HG02678 (cell line): Measurements from ENCODE around the gene RASAL2.

Experiments used
- ATAC-seq: cut with Tn5 transposase; IDR thresholded peaks from one replicate; pipeline ENCODE4 v1.9.1; 2021; ENCODE audit warnings: mild to moderate bottlenecking, moderate library complexity; ENCODE audit not compliant: unreplicated experiment

RASAL2 gene

DNA sequence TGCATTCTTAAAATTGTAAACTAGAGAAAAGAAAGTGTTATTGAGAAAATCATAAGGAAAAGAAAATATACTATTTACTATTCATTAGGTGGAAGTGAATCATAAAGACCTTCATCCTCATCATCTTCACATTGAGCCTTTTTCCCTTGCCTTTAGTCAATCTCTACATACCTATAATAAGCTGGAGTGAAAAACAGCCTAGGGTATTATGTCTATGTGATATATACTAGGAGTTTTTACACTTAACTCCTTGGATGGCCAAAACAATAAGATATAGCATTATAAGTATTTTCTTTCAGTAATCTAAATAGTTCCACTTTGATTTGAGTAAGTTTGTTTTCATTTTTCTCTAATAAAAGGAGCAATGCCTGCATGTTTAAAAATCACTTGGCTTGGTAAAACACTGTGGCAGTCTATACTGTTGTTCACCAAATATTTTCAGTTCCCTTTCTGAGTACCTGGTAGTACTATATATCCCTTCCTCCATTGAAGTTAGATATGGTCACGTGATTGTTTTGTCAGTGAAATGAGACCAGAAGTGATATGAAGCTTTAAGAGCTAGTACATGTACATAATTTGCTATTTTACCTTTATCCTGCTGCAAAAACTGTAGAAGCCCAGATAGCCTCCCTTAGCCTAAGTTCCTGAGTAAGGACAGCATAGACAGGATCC, 324.5 kb downstream of the RASAL2 start:
- peak; percentile 93 for ATAC-seq

DNA sequence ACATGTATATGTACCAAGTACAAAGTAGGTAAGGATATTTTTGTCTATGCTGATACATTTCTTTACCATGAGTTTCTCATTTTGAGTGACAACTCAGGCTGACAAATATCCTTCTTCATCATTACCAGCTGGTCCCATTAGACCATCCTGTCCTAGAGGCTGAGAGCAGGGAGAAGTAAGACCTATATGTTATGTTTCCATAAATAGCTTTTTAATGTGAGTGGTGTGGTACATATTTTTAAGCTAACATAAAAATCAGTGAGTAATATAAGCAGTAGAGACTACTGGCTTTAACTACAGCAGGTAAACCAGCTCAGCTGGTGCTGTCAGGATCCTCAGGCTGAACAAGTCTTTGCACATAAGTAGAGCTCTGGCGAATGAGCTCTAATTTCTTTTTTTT, 340.5 kb downstream of the RASAL2 start:
- no peak for ATAC-seq

DNA sequence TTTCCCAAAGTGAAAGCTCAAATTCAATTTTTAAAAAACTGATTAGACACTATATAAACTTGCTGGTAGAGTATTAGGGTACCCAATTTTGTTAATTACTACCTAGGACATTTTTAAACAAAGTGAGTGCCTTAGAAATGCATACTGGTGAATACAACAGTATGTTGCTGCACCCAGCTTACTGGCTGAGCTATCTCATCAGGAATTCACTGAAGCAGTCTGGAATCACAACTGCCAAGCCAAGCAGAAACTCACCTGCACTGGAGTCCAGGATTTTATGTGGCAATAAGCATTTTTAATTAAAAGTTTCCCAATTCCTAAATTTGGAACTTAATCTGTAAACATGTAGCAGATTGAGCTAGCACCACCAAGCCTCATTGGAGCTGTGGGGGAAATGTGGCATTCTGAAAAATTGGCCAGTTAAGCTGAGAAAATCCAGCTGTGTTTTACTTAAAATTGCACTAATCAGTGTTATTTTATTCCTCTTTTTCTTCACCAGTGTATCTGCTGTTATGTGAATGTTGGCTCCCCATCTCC, 341.1 kb downstream of the RASAL2 start:
- no peak for ATAC-seq

DNA sequence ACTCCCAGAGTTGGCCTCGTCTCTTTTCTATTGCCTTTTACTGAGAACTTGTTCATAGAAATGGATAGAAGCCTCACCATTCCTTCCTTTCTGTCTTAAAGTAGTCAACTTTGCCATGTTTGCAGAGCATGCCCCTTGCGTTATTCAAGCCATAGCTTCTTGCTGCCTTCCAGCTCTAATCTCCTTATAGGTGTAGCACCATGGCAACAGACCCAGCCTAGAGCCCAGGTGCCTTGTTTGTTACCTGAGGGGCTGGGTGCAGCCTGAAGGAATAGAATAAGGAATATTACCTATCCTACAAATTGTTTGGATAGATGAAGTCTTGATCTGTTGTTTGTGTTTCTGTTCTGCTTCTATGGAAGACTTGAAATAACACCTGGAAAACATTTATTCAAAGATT, 343.0 kb downstream of the RASAL2 start:
- ATAC-seq = no peak

DNA sequence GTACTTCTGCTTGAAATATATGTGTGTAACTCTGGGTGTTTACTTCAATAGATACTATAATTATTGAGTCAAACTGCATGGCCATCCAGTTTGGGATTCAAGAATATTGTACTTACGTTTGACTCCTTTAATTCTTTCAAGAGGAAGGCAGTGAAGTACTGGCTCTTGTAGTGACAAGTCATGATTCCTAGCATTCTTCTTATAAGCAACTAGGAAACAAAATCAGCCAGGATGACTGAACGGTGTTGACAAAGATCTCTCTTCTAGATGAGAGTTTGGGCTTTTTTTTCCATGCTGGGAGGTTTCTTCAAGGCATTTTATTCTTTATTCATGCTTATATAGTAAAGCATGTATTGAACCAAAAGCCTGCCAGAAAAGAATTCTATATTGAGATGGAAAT, 344.5 kb downstream of the RASAL2 start:
- ATAC-seq = no peak

DNA sequence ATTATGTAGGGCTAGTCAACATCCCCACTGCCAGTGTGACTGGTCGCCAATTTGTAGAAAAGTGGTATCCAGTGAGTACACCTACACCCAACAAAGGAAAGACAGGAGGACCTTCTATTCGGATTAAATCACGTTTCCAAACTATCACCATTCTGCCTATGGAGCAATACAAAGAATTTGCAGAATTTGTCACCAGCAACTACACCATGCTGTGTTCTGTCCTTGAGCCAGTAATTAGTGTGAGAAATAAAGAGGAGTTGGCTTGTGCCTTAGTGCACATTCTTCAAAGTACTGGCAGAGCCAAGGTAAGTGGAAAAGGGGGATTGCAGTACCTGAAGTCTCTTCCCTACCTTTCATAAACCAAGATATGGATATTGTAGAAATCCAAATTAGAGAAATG, 349.0 kb downstream of the RASAL2 start:
- ATAC-seq = no peak

DNA sequence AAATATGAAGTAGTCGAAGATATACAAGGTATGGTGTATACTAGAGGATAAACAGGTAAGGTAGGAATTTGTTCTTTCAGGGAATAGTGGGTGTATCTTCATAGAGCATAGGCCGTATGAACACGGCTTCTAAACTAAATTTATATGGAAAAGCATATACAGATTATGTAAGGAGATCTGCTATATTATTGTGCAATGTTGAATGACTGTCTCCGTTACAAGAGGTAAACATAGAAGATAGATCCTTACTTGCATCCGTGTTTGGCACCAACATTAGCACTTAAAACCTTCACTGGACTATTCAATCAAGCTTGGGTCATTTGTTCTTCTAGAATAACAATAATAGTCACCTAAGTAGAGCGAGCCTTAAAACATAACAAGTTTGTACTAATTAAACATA, 357.0 kb downstream of the RASAL2 start:
- ATAC-seq = no peak

DNA sequence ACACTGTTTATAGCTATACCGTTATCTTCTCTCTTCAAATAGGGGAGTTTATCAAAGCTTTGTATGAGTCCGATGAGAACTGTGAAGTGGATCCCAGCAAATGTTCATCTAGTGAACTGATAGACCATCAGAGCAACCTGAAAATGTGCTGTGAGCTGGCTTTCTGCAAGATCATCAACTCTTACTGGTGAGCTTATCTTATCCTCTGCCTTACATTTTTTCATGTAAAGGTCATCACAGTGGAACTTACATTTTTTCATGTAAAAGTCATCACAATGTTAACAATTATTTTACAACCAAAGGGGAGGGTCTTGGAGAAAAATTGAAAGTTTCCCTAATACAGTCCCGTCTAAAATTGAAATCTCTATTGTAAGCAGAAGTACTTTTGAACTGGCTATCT, 357.6 kb downstream of the RASAL2 start:
- ATAC-seq = no peak

DNA sequence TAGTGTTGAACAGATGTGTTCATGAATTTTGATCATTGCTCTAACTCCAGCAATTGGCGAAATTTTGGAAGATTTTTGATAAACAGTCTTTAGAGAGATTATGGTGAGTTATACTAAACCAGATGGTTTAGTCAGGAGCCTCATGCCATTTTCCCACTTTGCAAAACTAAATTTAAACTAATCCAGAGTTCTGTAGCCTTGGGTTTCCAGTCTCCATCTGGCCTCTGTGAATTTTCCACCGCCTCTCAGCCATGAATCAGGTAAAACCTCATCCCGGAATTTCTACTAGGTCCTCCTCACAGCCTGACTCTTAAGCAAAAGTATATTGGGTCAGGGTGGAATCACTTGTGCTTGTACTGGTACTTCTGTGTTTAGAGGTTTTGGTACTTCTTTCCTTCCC, 358.1 kb downstream of the RASAL2 start:
- ATAC-seq = no peak

DNA sequence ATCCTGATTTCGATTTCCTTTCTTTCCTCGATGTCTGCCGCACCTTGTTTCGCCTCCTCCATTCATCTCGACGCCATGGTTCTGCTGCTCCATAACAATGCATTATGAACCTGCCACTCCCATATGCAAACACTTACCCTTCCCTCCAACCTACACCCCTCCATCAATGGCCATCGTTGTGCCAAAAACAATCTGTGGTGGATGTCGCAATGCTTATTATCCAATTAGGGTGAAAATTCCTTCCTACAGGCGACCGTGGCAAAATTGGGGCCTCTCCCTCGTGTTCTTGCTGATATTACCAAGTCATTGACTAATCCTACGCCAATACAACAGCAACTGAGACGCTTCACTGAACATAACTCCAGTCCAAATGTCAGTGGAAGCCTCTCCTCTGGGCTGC, 362.6 kb downstream of the RASAL2 start:
- no peak for ATAC-seq

DNA sequence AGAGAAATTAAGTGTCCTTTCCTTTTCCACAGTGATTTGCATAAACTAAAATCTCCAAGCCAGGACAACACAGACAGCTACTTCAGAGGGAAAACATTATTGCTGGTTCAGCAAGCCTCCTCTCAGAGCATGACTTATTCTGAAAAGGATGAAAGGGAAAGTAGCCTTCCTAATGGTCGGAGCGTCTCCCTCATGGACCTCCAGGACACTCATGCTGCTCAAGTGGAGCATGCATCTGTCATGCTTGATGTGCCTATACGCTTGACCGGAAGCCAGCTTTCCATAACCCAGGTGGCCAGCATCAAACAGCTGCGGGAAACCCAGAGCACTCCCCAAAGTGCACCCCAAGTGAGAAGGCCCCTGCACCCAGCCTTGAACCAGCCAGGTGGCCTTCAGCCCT, 363.7 kb downstream of the RASAL2 start:
- ATAC-seq = no peak

DNA sequence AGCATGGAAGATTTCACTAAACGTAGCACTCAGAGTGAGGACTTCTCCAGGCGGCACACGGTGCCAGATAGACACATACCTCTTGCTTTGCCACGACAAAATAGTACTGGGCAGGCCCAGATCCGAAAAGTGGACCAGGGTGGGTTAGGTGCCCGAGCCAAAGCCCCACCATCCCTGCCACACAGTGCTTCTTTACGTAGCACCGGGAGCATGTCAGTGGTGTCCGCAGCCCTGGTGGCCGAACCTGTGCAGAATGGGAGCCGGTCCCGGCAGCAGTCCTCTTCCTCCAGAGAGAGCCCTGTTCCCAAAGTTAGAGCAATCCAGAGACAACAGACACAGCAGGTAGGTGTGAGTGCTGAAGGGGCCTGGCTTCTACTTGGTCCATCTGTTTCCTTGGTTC, 364.3 kb downstream of the RASAL2 start:
- ATAC-seq = no peak

DNA sequence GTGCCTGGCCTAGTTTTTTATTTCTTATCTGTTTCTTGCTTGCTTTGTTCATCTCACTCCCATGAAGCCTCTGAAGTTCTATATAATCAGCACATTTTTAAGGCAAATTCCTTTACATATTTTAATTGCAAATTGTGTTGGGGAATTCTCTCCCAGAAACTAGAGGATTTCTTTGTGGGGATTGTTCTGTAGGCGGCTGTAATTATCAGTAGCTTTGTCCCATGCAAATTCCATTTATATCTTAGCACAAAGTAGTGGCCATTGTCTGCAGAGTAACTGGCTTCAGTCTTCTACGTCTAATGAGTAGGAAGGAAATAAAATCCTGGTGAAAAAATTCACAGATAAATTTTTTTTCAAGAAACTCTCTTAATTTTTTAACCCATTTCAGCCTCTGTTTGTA, 367.2 kb downstream of the RASAL2 start:
- no peak for ATAC-seq

DNA sequence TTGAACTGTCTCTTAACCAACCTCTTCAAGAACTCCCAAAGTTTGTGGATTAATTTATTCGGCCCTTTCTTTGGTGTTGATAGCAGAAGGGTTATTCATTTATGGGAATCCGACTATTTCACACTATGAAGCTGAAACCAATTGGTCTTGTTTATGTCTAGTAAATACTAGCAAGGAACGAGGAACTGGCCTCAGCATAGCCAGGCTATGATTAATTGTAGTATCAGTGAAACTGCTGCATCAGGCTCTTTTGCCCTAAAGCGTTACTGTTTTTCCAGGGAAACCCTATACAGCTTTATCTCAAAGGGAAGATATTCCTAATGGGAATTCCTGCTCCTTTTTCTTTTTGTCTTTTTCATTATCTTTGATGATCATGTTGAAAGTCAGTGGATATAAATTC, 367.8 kb downstream of the RASAL2 start:
- ATAC-seq = no peak

DNA sequence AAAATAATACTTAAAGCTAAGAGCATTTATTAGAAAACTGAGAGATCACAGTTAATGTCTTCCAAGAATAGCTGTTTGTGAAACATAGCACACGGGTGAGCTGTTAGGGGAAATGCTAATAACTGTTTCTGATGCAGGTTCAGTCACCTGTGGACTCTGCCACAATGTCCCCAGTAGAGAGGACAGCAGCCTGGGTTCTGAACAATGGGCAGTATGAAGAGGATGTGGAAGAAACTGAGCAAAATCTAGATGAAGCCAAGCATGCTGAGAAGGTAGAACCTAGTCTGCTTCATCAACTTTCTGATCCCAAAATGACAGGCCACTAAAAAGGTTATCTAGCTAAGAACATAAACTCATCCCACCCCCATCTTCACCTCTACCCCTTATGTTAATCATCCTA, 370.2 kb downstream of the RASAL2 start:
- no peak for ATAC-seq

DNA sequence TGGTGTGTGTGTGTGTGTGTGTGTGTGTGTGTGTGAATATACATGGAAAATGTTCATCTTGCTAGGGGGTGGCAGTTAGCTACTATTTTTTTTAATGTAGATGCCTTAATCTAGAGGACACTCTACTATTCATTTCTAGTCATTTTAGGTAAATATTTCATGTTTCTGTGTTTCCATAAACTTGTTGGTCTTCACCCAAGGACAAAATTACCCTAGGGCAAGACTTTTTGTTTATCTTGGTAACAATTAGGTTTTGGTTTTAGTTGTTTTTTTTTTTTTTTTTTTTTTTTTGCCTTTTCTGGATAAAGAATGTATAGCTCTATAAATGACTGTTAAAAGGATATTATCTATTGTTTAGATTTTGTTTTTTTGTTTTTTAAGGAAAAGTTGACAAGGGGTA, 370.7 kb downstream of the RASAL2 start:
- ATAC-seq = no peak

DNA sequence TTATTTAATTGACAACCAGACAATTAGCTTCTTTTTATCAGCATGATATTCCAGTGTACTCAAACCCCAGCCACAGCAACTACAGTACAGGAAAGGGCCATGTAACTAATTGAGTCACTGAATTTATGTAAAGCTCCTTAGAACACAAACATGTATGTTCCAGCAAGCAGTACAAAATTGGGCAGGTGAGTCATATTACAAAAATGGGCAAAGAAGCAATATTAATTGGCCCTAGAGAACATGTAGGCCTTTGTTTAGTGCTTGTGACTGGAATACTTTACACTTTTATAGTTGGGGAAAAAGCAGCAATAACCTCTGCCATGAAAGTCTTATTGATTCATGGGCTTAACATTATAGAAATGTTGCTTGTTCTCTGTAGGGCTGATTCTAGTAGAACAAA, 371.1 kb downstream of the RASAL2 start:
- ATAC-seq = no peak

DNA sequence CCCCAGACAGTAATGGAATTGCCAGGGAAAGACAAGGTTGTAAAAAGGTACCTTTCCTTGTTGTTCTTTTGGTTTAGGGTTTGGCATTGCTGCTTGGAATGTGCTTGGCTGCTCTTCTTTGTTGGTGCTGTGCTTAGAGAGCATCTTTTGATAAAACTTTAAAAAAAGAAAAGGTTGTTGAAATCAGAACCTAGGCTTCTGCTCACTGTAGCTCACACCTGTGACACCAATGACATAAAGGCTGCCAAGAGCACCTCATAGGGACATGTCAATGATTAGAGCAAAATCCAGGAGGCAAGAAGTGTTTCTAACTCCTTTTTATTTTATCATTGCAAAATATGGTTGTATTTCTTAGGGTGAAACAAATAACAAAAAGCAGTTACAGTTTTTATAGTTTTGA, 373.9 kb downstream of the RASAL2 start:
- ATAC-seq = no peak

DNA sequence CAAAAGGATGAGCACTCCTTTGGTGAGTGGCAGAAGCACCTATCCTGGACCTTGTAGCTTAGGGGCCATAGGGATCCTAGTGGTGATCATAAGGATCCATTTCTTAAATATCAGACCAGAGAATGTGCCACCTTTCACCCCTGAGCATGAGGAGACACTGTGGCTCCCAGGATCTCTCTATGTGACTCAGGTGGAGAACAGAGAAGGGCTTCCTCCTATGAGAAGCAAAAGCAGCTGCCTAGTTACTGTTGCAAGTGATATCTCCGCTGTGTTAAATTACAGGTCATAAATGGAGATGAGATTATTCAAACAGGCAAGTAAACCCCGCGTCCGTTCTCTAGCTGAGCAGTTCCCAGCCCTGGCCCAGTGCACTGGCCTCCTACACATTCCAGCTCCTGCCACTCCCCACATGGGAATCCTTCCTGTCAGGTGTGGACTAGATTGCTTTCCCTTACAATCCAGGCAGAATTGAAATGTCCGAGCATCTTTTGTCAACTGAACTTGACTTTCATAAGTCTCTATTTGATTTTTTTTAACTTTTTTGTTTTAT, 376.6 kb downstream of the RASAL2 start:
- no peak for ATAC-seq

DNA sequence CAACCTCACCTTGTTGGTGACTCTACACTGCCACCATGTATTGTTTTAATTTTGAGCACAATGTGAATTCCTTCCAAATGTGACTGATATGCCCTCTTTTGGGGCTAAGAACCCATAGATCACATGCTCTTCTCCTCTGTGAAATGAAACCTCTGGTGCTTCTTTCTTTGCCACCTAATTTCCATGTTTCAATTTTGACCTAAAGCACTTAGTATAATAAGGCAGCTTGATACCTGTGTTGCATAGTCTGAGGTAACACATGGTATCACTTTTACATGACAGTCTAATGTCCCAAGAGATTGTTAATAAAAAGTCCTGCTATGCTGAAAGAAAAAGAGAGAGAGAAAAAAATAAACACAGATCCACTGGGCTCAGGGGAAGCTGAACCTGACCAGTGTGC, 378.6 kb downstream of the RASAL2 start:
- ATAC-seq = no peak

DNA sequence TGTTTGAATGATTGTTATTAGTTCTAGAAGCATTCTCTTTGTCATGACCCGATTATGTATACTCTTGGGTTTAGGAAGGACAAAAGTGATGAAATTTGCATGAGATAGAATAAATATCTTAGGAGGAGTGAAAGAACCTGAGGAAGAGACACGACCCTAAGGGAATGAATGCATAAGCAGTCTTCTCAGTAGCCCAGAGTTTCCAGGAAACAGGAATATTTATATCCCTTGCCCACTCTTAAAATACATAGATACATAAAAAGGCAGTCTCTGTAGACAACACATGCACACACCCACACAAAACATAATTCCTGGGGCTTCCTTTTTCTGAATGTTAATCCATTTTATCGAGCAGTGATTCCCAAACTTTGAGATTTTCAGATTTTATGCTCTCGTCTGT, 383.5 kb downstream of the RASAL2 start:
- ATAC-seq = no peak

DNA sequence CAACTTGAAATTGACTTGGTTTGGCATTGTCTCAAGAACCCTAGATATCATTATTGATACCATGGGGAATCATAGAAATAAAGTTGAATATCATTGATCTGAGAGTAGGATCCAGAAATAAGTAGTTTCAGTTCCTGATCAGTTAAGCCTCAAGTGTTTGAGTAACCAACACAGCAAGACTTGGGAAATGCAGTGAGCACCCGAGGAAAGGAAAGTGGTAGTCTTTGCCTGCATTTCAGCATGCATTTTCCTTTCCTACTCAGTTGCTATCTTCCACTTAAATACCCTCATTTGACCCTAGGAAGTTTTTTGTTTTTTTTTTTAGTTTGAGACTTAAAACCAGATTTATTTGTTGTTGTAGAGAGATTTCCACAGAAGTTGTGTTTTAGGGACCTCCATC, 383.9 kb downstream of the RASAL2 start:
- no peak for ATAC-seq
